A549 (cell line): ENCODE results near the gene VEGFC. TPM values are rescaled to one million over a fixed set of nuclear protein-coding genes. Genes with fewer than 3 reads are reported as not detected.

Source experiments
- ATAC-seq, 2 experiments: fragments of 200-7000 bp in 1 of 2; fragments of >200 bp in 1 of 2; cut with Nextera tagmentation in 1 of 2; cut with Tn5 transposase in 1 of 2; 3 replicates each; pipeline versions ENCODE4 v1.8.0 to v1.9.1; 2018 to 2020; ENCODE audit warnings: mild to moderate bottlenecking in 1 of 2, moderate library complexity in 1 of 2
- CTCF ChIA-PET: fragments of 300-600 bp; sonication (Branson Sonifier 250); formaldehyde crosslinking; extraction: SDS; loops from one replicate; lab custom pipeline; 2021; ENCODE audit warnings: antibody characterized with exemption, inconsistent platforms; lab: Yijun Ruan, JAX
- POLR2A ChIA-PET: fragments of 350-600 bp; formaldehyde crosslinking; extraction: SDS; loops from one replicate; lab custom pipeline; 2021; ENCODE audit warnings: antibody characterized with exemption, inconsistent platforms; lab: Yijun Ruan, JAX
- DNase-seq, 2 experiments: peaks; one replicate each; pipeline versions ENCODE4 v3.0.0 to v3.0.0-alpha.2; 2011 to 2016; ENCODE audit warnings: low read depth in 1 of 2, low spot score in 1 of 2
- FAIRE-seq: peaks from 2 replicates; lab custom pipeline; 2011; peaks lifted over from hg19 to GRCh38; lab: Jason Lieb, UNC
- H3K27ac ChIP-seq, 2 experiments: fragments of >200 bp; sonication (Bioruptor Twin); formaldehyde crosslinking; 3 replicates each; pipeline ENCODE4 v1.5.1; 2016 to 2017
- H3K4me1 ChIP-seq: fragments of >200 bp; sonication (Bioruptor Twin); formaldehyde crosslinking; 3 replicates; pipeline ENCODE4 v1.6.1; 2016
- H3K4me2 ChIP-seq: fragments of >200 bp; sonication (Bioruptor Twin); formaldehyde crosslinking; 3 replicates; pipeline ENCODE4 v1.6.1; 2016
- H3K4me3 ChIP-seq: fragments of >200 bp; sonication (Bioruptor Twin); formaldehyde crosslinking; 3 replicates; pipeline ENCODE4 v1.5.1; 2016
- H3K9me3 ChIP-seq: fragments of >200 bp; sonication (Bioruptor Twin); formaldehyde crosslinking; 3 replicates; pipeline ENCODE4 v1.6.1; 2016
- CBX2 ChIP-seq: fragments of 200-600 bp; sonication (generic); IDR thresholded peaks from 2 replicates; pipeline ENCODE4 v1.6.1; 2016; ENCODE audit warnings: low read depth, mild to moderate bottlenecking, borderline replicate concordance
- EHF ChIP-seq: fragments of 250-450 bp; sonication (Bioruptor Pico); IDR thresholded peaks from 2 replicates; pipeline ENCODE4 v1.5.0; 2020; ENCODE audit warnings: mild to moderate bottlenecking
- EHMT2 ChIP-seq: fragments of 200-600 bp; sonication (generic); IDR thresholded peaks from 2 replicates; pipeline ENCODE4 v1.6.1; 2016; ENCODE audit warnings: antibody characterized with exemption, low read depth, mild to moderate bottlenecking, moderate library complexity
- ESRRA ChIP-seq: fragments of 150-350 bp; IDR thresholded peaks from 2 replicates; pipeline ENCODE4 v1.6.1; 2014; ENCODE audit warnings: mild to moderate bottlenecking, low read length, borderline replicate concordance
- FOSL2 ChIP-seq, 2 experiments: fragments of 450-650 bp in 1 of 2; fragments of >200 bp in 1 of 2; sonication (Bioruptor Twin) in 1 of 2; formaldehyde crosslinking; IDR thresholded peaks; 2 replicates each; pipeline versions ENCODE4 v1.5.0 to v1.6.1; 2016 to 2020; ENCODE audit warnings: mild to moderate bottlenecking in 1 of 2, moderate library complexity in 1 of 2
- HOXB13 ChIP-seq: fragments of 250-450 bp; sonication (Bioruptor Pico); IDR thresholded peaks from 2 replicates; pipeline ENCODE4 v1.5.0; 2020; ENCODE audit warnings: low read depth, mild to moderate bottlenecking, moderate library complexity
- JUN ChIP-seq, 2 experiments: fragments of >200 bp; sonication (Bioruptor Twin); formaldehyde crosslinking; IDR thresholded peaks; 2 replicates in 1 of 2; 3 replicates in 1 of 2; pipeline ENCODE4 v1.6.1; 2016 to 2017
- JUNB ChIP-seq: fragments of >200 bp; sonication (Bioruptor Twin); formaldehyde crosslinking; IDR thresholded peaks from 2 replicates; pipeline ENCODE4 v1.6.1; 2016
- KDM5A ChIP-seq: fragments of 200-600 bp; sonication (generic); IDR thresholded peaks from 2 replicates; pipeline ENCODE4 v1.6.1; 2016; ENCODE audit warnings: antibody characterized with exemption, mild to moderate bottlenecking
- NPAS2 ChIP-seq: fragments of 250-450 bp; sonication (Bioruptor Pico); IDR thresholded peaks from 2 replicates; pipeline ENCODE4 v1.8.0; 2022; ENCODE audit warnings: mild to moderate bottlenecking, moderate library complexity, borderline replicate concordance
- RAD21 ChIP-seq, 2 experiments: fragments of >200 bp in 1 of 2; sonication (Bioruptor Twin) in 1 of 2; formaldehyde crosslinking in 1 of 2; IDR thresholded peaks in 1 of 2; conservative IDR thresholded peaks in 1 of 2; 2 replicates in 1 of 2; 3 replicates in 1 of 2; pipeline ENCODE4 v1.6.1; 2012 to 2018; ENCODE audit warnings: inconsistent platforms in 1 of 2
- RARB ChIP-seq: fragments of 250-450 bp; sonication (Bioruptor Pico); IDR thresholded peaks from 2 replicates; pipeline ENCODE4 v1.8.0; 2021; ENCODE audit warnings: mild to moderate bottlenecking, moderate library complexity
- SMC3 ChIP-seq: fragments of >200 bp; sonication (Bioruptor Twin); formaldehyde crosslinking; IDR thresholded peaks from 3 replicates; pipeline ENCODE4 v1.6.1; 2018; ENCODE audit warnings: inconsistent platforms
- TP53 ChIP-seq: fragments of 250-450 bp; sonication (Bioruptor Pico); IDR thresholded peaks from 2 replicates; pipeline ENCODE4 v1.5.0; 2021; ENCODE audit warnings: mild to moderate bottlenecking, moderate library complexity
- WGBS: methylation state at CpG from one replicate; pipeline ENCODE4 v1.1.6; 2017; ENCODE audit errors: missing lambda C conversion rate; 5-methylcytosine and 5-hydroxymethylcytosine counted together
- polyA plus RNA-seq, 4 experiments: library from polyadenylated mRNA; depleted of rRNA in 3 of 4; stranded (reverse); fragments of >200 nt; fragmentation: RNase III in 1 of 4; extraction: RNeasy Plus Mini Kit Qiagen cat#74134 plus additional on column Dnase treatment in 1 of 4; gene quantifications; 2 replicates in 3 of 4; 3 replicates in 1 of 4; pipeline ENCODE4 v1.2.3, GENCODE V29; 2011 to 2017
- TF ChIP-seq, protein P1 (sequence below): fragments of 250-450 bp; sonication (Bioruptor Pico); IDR thresholded peaks from 2 replicates; pipeline ENCODE4 v1.5.0; 2021; ENCODE audit warnings: mild to moderate bottlenecking, moderate library complexity, borderline replicate concordance
- TF ChIP-seq, protein P2 (sequence below): fragments of >200 bp; sonication (Bioruptor Twin); formaldehyde crosslinking; IDR thresholded peaks from 2 replicates; pipeline ENCODE4 v1.6.1; 2016
- TF ChIP-seq, protein P3 (sequence below): fragments of 200-600 bp; sonication (generic); IDR thresholded peaks from 2 replicates; pipeline ENCODE4 v1.6.1; 2016; ENCODE audit warnings: antibody characterized with exemption, mild to moderate bottlenecking, moderate library complexity

Gene VEGFC
- polyA plus RNA-seq, 2 of the 4 experiments (the other 2 are of a cell fraction) = 11.6 to 14.4 TPM

GRCh38 chr4:176741253-176741652, 51.5 kb downstream of the VEGFC start (continued):
- TF ChIP-seq, protein P1, sequence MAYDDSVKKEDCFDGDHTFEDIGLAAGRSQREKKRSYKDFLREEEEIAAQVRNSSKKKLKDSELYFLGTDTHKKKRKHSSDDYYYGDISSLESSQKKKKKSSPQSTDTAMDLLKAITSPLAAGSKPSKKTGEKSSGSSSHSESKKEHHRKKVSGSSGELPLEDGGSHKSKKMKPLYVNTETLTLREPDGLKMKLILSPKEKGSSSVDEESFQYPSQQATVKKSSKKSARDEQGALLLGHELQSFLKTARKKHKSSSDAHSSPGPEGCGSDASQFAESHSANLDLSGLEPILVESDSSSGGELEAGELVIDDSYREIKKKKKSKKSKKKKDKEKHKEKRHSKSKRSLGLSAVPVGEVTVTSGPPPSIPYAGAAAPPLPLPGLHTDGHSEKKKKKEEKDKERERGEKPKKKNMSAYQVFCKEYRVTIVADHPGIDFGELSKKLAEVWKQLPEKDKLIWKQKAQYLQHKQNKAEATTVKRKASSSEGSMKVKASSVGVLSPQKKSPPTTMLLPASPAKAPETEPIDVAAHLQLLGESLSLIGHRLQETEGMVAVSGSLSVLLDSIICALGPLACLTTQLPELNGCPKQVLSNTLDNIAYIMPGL (CRISPR knock-in tag) = no peak
- TF ChIP-seq ESRRA = no peak
- TF ChIP-seq, protein P2, sequence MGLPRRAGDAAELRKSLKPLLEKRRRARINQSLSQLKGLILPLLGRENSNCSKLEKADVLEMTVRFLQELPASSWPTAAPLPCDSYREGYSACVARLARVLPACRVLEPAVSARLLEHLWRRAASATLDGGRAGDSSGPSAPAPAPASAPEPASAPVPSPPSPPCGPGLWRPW = no peak
- TF ChIP-seq RAD21 (conservative IDR thresholded peaks at IDR 0.05 in 1 of 2, IDR thresholded peaks at IDR 0.05 in 1 of 2) = no peak
- no peak for TF ChIP-seq JUN (IDR thresholded peaks at IDR 0.05)
- no peak for TF ChIP-seq CBX2
- TF ChIP-seq RARB = no peak
- TF ChIP-seq EHF (CRISPR knock-in tag) = no peak
- no peak for TF ChIP-seq JUNB
- no peak for TF ChIP-seq SMC3
- TF ChIP-seq NPAS2 = no peak
- no peak for TF ChIP-seq HOXB13 (CRISPR knock-in tag)
- no peak for TF ChIP-seq KDM5A
- no peak for TF ChIP-seq TP53 (CRISPR knock-in tag)

DNA sequence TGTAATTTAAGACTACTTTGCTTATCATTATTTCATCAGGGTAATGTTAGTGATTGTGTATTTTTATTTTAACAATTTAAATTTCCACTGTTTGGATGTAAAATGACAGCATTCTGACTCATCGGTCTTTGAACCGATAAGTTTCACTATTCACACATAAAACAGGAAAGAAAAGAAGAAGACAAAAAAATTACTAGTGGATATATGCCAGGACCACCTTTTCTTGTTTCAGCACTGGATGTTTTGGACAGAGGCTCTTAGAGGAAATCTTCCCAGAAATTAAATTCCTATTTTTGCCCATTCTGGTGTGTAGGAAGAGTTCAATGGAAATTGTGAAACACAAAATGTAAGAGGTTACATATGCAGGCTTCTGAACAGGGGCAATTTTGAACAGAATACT, 57.4 kb downstream of the VEGFC start:
- no peak for TF ChIP-seq FOSL2 (IDR thresholded peaks at IDR 0.05)
- TF ChIP-seq FOSL2 (CRISPR knock-in tag; IDR thresholded peaks at IDR 0.05) = 0 out of 2 replicates have a peak, but pooled peaks have one; percentile 3
- TF ChIP-seq, protein P3, sequence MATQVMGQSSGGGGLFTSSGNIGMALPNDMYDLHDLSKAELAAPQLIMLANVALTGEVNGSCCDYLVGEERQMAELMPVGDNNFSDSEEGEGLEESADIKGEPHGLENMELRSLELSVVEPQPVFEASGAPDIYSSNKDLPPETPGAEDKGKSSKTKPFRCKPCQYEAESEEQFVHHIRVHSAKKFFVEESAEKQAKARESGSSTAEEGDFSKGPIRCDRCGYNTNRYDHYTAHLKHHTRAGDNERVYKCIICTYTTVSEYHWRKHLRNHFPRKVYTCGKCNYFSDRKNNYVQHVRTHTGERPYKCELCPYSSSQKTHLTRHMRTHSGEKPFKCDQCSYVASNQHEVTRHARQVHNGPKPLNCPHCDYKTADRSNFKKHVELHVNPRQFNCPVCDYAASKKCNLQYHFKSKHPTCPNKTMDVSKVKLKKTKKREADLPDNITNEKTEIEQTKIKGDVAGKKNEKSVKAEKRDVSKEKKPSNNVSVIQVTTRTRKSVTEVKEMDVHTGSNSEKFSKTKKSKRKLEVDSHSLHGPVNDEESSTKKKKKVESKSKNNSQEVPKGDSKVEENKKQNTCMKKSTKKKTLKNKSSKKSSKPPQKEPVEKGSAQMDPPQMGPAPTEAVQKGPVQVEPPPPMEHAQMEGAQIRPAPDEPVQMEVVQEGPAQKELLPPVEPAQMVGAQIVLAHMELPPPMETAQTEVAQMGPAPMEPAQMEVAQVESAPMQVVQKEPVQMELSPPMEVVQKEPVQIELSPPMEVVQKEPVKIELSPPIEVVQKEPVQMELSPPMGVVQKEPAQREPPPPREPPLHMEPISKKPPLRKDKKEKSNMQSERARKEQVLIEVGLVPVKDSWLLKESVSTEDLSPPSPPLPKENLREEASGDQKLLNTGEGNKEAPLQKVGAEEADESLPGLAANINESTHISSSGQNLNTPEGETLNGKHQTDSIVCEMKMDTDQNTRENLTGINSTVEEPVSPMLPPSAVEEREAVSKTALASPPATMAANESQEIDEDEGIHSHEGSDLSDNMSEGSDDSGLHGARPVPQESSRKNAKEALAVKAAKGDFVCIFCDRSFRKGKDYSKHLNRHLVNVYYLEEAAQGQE = peak; percentile 93
- TF ChIP-seq EHMT2 = peak; percentile 77; the same call in 1 of the 2 replicates
- TF ChIP-seq SMC3 = no peak
- TF ChIP-seq, protein P1 (CRISPR knock-in tag) = no peak
- no peak for TF ChIP-seq RARB
- no peaks in the 10 kb centered on the region for H3K9me3 ChIP-seq
- no peak overlapping the region for H3K4me3 ChIP-seq
- ATAC-seq (no peak), DNase-seq (no peak), FAIRE-seq (no peak)
- 6% methylated on average over 2 of the region's 2 CpGs for WGBS
- peak overlapping the region; percentile 46 for H3K4me2 ChIP-seq
- ChIA-PET POLR2A (no interaction called here), CTCF (no interaction called here)
- no peak overlapping the region for H3K27ac ChIP-seq
- H3K4me1 ChIP-seq = peaks cover 35% of the 10 kb centered on the region
